ENCODE measurements around the gene LRPAP1. TPM values are rescaled to one million over a fixed set of nuclear protein-coding genes. Genes with fewer than 3 reads are reported as not detected.

The LRPAP1 gene
- total and polyA plus RNA-seq, 2 donors (not counting 3 experiments of a cell fraction or from before 2014, with no cell fraction given), result 90.1 to 170 TPM

GRCh38 chr4:3524920-3525319 is 7.3 kb downstream of the LRPAP1 start:
- H2AFZ ChIP-seq (ENCODE audit: low read depth, low read length), result no peak overlapping the region
- H3K4me2 ChIP-seq (ENCODE audit: insufficient read depth, low read length), result no peak overlapping the region
- TF ChIP-seq GATA2 (IDR thresholded peaks at IDR 0.05; ENCODE audit: insufficient read depth, insufficient read length, low read depth, low read length) (no peak), MYC (IDR thresholded peaks at IDR 0.05; ENCODE audit: low read depth, low read length) (no peak), EZH2 (IDR thresholded peaks at IDR 0.05; ENCODE audit: borderline replicate concordance, low read depth, low read length, severe bottlenecking) (no peak), JUN (IDR thresholded peaks at IDR 0.05; ENCODE audit: borderline replicate concordance, insufficient read depth, insufficient read length, low read depth) (no peak), POLR2A (IDR thresholded peaks at IDR 0.05; ENCODE audit: low read depth, low read length) (no peak), FOS (IDR thresholded peaks at IDR 0.05; ENCODE audit: borderline replicate concordance, insufficient read depth, low read length) (no peak), CTCF (IDR thresholded peaks at IDR 0.05; ENCODE audit: extremely low read depth in 1 of 2, insufficient read depth in 1 of 2, low read depth in 1 of 2, low read length in 2 of 2) (no peak), POLR2AphosphoS5 (IDR thresholded peaks at IDR 0.05; ENCODE audit: insufficient read depth, low read depth, low read length) (no peak)
- TF ChIP-seq, protein P1, sequence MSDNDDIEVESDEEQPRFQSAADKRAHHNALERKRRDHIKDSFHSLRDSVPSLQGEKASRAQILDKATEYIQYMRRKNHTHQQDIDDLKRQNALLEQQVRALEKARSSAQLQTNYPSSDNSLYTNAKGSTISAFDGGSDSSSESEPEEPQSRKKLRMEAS (IDR thresholded peaks at IDR 0.05; ENCODE audit: insufficient read depth, insufficient read length), result no peak
- H3K9ac ChIP-seq (replicated peaks; ENCODE audit: extremely low read depth, insufficient read depth, low read length), result no peak overlapping the region
- no peaks in the 10 kb centered on the region for H3K27me3 ChIP-seq (ENCODE audit: control insufficient read depth in 2 of 2, insufficient read depth in 2 of 2, low read length in 2 of 2)
- no TSS peak for BruUV-seq (replicated peaks)
- FAIRE-seq, result no peak
- intact Hi-C loops (cut with micrococcal nuclease) (no loop called here), dilution Hi-C loops (cut with MboI; ENCODE audit: extremely low pct_ligation_motif_present, low sequenced_read_pairs) (no loop called here)
- no peak overlapping the region for H3K27ac ChIP-seq (ENCODE audit: insufficient read depth, low read depth, low read length)
- H3K9me1 ChIP-seq (replicated peaks; ENCODE audit: control insufficient read depth, extremely low read depth, insufficient read depth, low read length), result no peaks in the 10 kb centered on the region
- POLR2A ChIA-PET, result no interaction called here
- H3K9me3 ChIP-seq (replicated peaks; ENCODE audit: control insufficient read depth, insufficient read depth, low read length), result no peaks in the 10 kb centered on the region
- H3K79me2 ChIP-seq (ENCODE audit: control insufficient read depth, insufficient read depth, low read length), result peaks cover 27% of the 10 kb centered on the region
- H3K36me3 ChIP-seq (ENCODE audit: control insufficient read depth in 2 of 2, extremely low read depth in 1 of 2, insufficient read depth in 2 of 2, low read length in 2 of 2), result peaks cover 5 to 36% of the 10 kb centered on the region in 2 experiments
- no peaks in the 10 kb centered on the region for H3K4me1 ChIP-seq (ENCODE audit: control insufficient read depth, extremely low read depth, insufficient read depth, low read length)
- CTCF ChIA-PET, result no interaction called here
- no peak for DNase-seq (ENCODE audit: low read depth, low spot score)
- H3K4me3 ChIP-seq (replicated peaks in 1 of 3; ENCODE audit: insufficient read depth in 1 of 3, low read depth in 1 of 3, low read length in 3 of 3), result no peak overlapping the region
- H4K20me1 ChIP-seq (replicated peaks; ENCODE audit: control insufficient read depth, extremely low read depth, insufficient read depth, low read length), result peaks cover 2% of the 10 kb centered on the region
